GM10266 (cell line): ENCODE measurements around the gene SOX18.

Experiments
- DNase-seq: peaks from one replicate; pipeline ENCODE4 v3.0.0; 2012; ENCODE audit errors: extremely low spot score
- CTCF ChIP-seq: IDR thresholded peaks from 2 replicates; pipeline ENCODE4 v1.5.1; 2012; ENCODE audit warnings: mild to moderate bottlenecking, low read depth; ENCODE audit not compliant: control insufficient read depth, insufficient read depth; ENCODE audit errors: missing control alignments

SOX18 gene

GRCh38 chr20:64027981-64028685, 21.3 kb downstream of the SOX18 start:
- no peak for DNase-seq
- no peak for TF ChIP-seq CTCF

GRCh38 chr20:64025826-64026412, 23.5 kb downstream of the SOX18 start:
- TF ChIP-seq CTCF: no peak
- DNase-seq: no peak

GRCh38 chr20:64025101-64025825, 24.2 kb downstream of the SOX18 start:
- no peak for DNase-seq
- TF ChIP-seq CTCF: no peak

- TF ChIP-seq CTCF: no peak
- no peak for DNase-seq
Observed at GRCh38 chr20:64024141-64024990, 25.1 kb downstream of the SOX18 start.

- DNase-seq: no peak
- TF ChIP-seq CTCF: no peak
Observed at GRCh38 chr20:64023361-64024140, 25.9 kb downstream of the SOX18 start.

GRCh38 chr20:64022671-64023360, 26.6 kb downstream of the SOX18 start:
- no peak for DNase-seq
- TF ChIP-seq CTCF: no peak
